ENCODE measurements around the gene EPC2.
"Not testable (repeated sequence)": the region's sequence is repeated elsewhere in the genome, so short reads cannot be mapped to it uniquely, and the experiment has no call there.

EPC2 gene

DNA sequence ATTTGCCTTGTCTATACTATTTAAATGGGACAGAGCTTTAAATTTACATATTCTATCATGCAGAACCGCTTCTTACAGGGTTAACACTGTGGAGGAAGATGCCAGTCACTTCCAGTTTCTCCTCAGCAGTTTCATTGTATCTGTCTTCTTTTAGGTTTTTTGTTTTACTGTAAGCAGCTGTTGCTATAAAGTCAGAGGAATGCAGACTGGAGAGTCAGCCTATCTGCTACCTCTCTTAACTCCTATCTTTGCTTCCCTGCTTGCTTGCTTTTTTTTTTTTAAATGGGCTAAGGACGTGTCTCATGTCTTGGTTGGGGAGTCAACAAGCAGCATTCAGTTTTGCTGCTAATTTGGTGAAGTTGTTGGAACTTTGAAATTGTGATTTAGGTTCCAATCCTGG lies 8.9 kb downstream of the EPC2 start:
- peaks cover 4% of the 10 kb centered on the region for H3K36me3 Mint-ChIP-seq
- H3K27ac Mint-ChIP-seq = peak overlapping the region; percentile 79
- H3K9me3 Mint-ChIP-seq = no peaks in the 10 kb centered on the region
- H3K4me1 Mint-ChIP-seq = peaks cover 97% of the 10 kb centered on the region
- H3K4me3 Mint-ChIP-seq = peak overlapping the region; percentile 45
- H3K27me3 Mint-ChIP-seq = no peaks in the 10 kb centered on the region

DNA sequence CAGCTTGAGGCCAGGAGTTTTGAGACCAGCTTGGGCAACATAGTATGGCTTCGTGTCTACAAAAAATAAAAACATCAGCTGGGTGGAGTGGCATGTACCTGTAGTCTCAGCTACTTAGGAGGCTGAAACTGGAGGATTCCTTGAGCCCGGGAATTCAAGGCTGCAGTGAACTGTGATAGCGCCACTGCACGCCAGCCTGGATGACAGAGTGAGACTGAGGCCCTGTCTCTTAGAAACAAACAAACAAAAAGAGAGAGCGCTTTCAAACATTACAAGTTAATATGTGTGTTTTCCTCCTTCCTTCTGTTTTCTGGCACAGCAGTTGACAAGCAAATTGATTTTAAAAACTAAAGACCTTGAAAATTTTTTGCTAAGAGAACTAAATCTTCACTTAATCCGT lies 9.9 kb downstream of the EPC2 start:
- Mint-ChIP-seq H3K9me3 (no peaks in the 10 kb centered on the region), H3K4me3 (peak overlapping the region; percentile 39), H3K36me3 (no peaks in the 10 kb centered on the region), H3K27ac (peak overlapping the region; percentile 65), H3K27me3 (no peaks in the 10 kb centered on the region), H3K4me1 (peaks cover 97% of the 10 kb centered on the region)

DNA sequence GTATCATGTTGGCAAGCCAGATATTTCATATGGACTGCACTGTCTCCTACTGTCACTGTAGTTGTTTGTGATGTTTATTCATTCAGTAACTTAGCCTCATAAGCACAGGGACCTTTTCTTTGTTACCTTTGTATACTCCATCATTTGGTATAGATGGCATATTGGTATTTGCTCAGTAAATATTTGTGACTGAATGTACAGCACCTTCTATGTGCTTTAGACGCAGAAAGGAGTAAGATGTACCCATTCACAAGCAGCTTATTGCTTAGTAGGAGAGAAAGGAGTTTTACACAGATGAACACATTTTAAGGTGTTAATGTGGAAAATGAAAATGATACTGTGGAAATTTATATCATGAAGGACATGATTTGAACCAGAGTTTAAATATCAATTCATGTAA lies 12.0 kb downstream of the EPC2 start:
- H3K27me3 Mint-ChIP-seq = no peaks in the 10 kb centered on the region

DNA sequence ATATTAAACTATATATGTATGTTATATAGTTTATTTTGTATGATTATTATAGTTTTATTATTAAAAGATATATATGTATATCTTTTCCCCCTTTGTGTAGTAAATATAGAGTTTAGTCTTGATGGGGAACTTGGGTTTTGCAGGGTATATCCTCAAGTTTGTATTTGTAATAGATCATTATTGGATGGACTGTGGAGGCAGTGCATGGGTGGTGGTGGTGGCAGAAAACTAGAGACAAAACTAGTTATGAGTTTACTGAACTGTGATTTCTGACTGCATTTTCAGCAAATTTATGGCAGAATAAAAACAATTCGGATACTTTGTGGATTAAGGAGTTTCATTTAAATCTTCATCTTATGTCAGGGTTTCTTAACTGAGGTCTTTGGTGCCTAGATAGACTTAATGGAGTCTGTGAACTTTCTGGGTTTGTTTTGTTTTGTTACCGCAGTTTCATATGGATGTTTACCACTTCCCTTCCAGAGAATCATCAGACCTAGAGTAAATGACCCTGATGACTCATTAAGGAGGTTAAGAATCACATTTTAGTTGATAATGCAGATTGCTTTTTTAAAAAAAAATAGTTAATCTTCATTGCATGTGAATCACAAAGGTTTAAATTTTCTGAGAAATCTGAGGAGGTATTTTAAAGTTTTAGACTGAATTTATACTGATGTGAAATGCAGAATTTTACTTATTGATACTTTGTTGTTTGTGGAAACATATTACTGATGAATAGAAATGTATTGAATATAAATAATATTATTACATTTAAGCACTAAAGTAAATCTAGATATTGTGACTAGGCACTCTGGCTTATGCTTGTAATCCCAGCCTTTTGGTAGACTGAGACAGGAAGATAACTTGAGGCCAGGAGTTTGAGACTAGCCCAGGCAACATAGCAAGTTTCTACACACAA lies 14.5 kb downstream of the EPC2 start:
- peak overlapping the region; percentile 15 for H3K27ac Mint-ChIP-seq
- H3K9me3 Mint-ChIP-seq = no peaks in the 10 kb centered on the region
- H3K4me1 Mint-ChIP-seq = peaks cover 88% of the 10 kb centered on the region

More for the DNA sequence above, 12.0 kb downstream of the EPC2 start:
- peak overlapping the region; percentile 13 for H3K4me3 Mint-ChIP-seq
- no peaks in the 10 kb centered on the region for H3K36me3 Mint-ChIP-seq
- peaks cover 97% of the 10 kb centered on the region for H3K4me1 Mint-ChIP-seq
- no peaks in the 10 kb centered on the region for H3K9me3 Mint-ChIP-seq
- peak overlapping the region; percentile 17 for H3K27ac Mint-ChIP-seq

DNA sequence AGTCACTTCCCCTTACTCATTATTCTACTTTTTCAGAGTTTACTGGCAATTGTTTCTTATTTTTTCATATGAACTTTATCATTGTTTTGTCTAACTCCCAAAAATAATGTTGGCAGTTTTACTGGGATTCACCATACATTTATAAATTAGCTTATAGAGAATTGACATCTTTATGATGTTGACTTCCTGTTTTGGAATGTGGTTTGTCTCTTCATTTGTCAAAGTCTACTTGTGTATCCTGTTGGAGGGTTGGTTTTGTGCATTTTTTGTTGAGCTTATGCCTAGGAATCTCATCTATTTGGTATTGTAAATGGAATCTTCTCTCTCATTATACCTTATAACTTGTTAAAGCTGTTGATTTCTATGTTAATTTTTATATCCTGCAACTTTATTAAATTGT lies 16.4 kb downstream of the EPC2 start:
- Mint-ChIP-seq H3K4me3 (no peak overlapping the region), H3K4me1 (peaks cover 89% of the 10 kb centered on the region), H3K27ac (no peak overlapping the region), H3K27me3 (no peaks in the 10 kb centered on the region), H3K36me3 (peaks cover 2% of the 10 kb centered on the region), H3K9me3 (no peaks in the 10 kb centered on the region)

More for the DNA sequence above, 14.5 kb downstream of the EPC2 start:
- peaks cover 2% of the 10 kb centered on the region for H3K36me3 Mint-ChIP-seq
- H3K4me3 Mint-ChIP-seq = peak overlapping the region; percentile 53
- no peaks in the 10 kb centered on the region for H3K27me3 Mint-ChIP-seq

DNA sequence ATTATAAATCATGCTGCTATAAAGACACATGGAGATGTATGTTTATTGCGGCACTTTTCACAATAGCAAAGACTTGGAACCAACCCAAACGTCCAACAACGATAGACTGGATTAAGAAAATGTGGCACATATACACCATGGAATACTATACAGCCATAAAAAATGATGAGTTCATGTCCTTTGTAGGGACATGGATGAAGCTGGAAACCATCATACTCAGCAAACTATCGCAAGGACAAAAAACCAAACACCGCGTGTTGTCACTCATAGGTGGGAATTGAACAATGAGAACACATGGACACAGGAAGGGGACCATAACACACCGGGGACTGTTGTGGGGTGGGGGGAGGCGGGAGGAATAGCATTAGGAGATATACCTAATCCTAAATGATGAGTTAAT lies 17.8 kb downstream of the EPC2 start:
- H3K36me3 Mint-ChIP-seq, H3K9me3 Mint-ChIP-seq, H3K27ac Mint-ChIP-seq, H3K27me3 Mint-ChIP-seq: not testable (repeated sequence)
- Mint-ChIP-seq H3K4me3 (peak overlapping the region; percentile 23), H3K4me1 (peaks cover 89% of the 10 kb centered on the region)

DNA sequence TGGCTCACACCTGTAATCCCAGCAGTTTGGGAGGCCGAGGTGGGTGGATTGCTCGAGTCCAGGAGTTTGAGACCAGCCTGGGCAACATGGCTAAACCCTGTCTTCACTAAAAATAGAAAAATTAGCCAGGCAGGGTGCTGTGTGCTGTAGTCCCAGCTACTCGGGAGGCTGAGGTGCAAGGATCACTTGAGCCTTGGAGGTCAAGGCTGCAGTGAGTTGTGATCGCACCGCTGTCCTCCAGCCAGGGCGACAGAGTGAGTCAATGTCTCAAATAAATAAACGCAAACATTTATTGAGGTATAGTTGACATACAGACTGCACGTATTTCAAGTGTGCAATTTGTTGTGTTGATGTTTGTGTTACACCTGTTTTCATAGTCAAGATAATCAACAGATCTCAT lies 19.7 kb downstream of the EPC2 start:
- Mint-ChIP-seq H3K9me3 (no peaks in the 10 kb centered on the region), H3K4me3 (no peak overlapping the region), H3K27ac (no peak overlapping the region), H3K36me3 (peaks cover 2% of the 10 kb centered on the region), H3K4me1 (peaks cover 87% of the 10 kb centered on the region), H3K27me3 (no peaks in the 10 kb centered on the region)

DNA sequence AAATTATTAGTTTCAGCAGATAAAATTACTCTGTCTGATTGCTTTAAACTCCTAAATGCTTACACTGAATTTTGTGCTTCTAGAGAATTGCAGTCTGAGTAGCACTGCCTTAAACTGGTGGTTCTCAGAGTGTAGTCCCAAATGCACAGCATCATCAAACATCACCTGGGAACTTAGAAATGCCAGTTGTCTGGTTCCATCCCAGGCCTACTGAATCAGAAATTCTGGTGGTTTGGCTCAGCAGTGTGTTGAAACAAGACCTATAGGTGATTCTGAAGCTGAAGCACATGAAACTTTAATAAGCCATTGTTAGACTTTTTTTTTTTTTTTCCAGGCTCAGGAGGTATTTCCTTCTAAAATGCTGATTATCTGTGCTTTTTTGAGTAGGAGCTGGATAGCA lies 22.0 kb downstream of the EPC2 start:
- peak overlapping the region; percentile 76 for H3K27ac Mint-ChIP-seq
- no peak overlapping the region for H3K4me3 Mint-ChIP-seq

DNA sequence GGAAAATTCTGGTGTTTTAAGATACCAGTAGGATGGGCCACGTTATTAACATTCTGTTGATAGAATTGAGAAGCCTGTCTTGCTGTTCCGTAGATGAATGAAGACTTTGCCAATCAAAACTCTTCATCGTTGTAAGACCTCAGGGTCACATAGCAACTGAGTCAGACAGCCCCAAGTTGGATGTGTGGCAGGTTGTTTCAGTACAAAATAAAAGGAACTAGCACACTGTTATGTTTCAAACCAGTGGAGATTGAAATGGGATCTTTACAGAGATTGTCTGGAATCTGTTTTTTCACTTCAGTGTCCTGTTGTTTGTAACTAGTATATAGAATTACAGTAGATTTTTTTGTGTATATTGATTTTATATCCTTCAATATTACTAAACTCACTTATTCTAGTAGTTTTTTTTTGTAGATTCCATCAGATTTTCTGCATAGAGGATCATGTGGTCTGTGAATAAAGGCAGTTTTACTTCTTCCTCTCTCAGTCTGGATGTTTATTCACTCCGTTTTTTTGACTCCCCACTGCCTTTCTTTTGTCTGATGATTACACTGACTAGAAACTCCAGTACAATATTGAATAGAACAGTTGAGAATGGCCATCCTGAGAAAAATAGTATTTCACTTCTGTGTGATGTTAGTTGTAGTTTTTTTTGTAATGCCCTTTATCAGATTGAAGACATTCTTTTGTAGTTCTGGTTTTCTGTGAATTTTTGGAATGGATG lies 22.7 kb downstream of the EPC2 start:
- Mint-ChIP-seq H3K4me1 (peaks cover 88% of the 10 kb centered on the region), H3K27ac (peak overlapping the region; percentile 32)

More for the DNA sequence above, 22.0 kb downstream of the EPC2 start:
- Mint-ChIP-seq H3K9me3 (no peaks in the 10 kb centered on the region), H3K27me3 (no peaks in the 10 kb centered on the region), H3K36me3 (peaks cover 3% of the 10 kb centered on the region), H3K4me1 (peaks cover 85% of the 10 kb centered on the region)

DNA sequence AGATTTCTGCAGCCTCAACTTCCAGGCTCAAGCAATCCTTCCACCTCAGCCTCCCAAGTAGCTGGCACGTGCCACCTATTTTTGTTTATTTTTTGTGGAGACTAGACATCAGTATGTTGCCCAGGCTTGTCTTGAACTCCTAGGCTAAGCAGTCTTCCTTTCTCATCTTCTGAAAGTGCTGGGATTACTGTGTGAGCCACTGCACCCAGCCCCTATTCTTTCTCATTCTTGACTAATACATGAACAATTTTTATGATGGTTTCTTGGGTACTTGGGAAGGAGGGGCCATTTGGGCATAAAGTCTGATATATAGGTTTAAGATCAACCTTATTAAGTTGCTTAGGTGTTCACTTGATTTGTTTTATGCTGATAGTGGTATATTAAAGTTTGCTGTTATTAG lies 26.2 kb downstream of the EPC2 start:
- H3K9me3 Mint-ChIP-seq = peaks cover 4% of the 10 kb centered on the region
- peaks cover 92% of the 10 kb centered on the region for H3K4me1 Mint-ChIP-seq
- no peak overlapping the region for H3K4me3 Mint-ChIP-seq
- no peak overlapping the region for H3K27ac Mint-ChIP-seq
- H3K36me3 Mint-ChIP-seq = peaks cover 12% of the 10 kb centered on the region
- no peaks in the 10 kb centered on the region for H3K27me3 Mint-ChIP-seq

More for the DNA sequence above, 22.7 kb downstream of the EPC2 start:
- peaks cover 3% of the 10 kb centered on the region for H3K9me3 Mint-ChIP-seq
- no peaks in the 10 kb centered on the region for H3K27me3 Mint-ChIP-seq
- peaks cover 7% of the 10 kb centered on the region for H3K36me3 Mint-ChIP-seq
- no peak overlapping the region for H3K4me3 Mint-ChIP-seq

DNA sequence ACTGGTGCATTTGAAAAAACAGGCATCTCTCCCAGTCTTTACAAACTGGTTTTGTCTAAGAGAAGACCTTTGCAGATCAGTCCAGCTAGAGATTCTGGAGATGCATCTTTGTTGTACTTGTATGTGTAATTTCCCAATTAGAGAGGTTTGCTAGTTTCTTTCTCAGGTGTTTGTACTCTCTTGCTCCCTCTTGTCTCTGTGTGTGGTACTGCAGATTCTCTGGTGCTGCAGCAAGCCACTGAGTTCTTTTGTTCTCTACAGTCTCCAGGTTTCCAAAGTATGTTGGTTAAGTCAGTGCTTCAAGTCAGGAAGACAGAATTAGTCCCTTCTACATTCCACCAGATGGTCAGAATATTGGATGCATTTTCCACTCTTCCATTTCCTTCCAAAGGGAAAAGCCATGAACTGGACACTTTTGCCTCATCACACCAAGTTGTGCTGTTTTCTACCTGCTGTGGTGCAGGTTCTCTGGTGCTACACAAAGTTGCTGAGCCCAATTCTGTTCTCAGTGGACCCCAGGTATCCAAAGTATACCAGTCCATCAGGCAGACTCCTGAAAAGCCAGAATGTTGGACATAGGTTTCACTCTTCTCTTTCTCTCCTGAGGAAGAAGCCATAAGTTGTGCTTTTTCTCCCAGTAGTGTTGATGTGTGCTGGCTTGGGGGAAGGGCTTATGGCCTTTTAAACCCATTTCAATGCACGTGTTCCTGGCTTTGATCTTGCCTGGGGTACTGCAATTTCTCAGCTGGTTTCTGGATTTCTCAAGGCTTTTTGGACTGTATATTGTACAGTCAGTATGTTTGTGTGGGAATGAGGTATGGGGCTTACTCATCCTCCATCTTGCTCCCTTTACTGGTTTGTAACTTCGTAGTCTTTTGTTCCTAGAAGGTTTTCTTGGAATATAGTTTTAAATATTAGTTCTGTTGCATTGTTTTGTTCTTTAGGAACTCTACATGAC lies 29.8 kb downstream of the EPC2 start:
- peaks cover 4% of the 10 kb centered on the region for H3K9me3 Mint-ChIP-seq
- peak overlapping the region; percentile 33 for H3K27ac Mint-ChIP-seq
- H3K27me3 Mint-ChIP-seq = no peaks in the 10 kb centered on the region
- peaks cover 13% of the 10 kb centered on the region for H3K36me3 Mint-ChIP-seq
- peak overlapping the region; percentile 55 for H3K4me3 Mint-ChIP-seq
- peaks cover 83% of the 10 kb centered on the region for H3K4me1 Mint-ChIP-seq

DNA sequence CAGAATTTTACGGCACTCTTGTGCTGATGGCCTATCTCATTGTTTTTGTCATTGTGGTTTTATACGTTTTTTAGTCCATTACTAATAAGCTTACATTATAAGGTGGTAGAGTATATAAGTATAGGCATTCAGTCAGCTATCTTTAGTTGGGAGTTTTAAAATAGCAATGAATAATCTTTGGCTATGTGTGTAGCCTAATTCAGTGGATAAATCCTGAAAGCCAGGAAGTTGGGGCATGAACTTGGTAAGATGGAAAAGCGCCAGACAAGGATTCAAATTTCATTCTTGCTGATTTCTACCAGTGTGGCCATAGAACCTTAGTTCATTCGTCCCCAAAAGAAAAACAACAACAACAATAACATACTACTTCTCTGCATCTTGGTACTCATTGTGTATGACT lies 31.2 kb downstream of the EPC2 start:
- no peak overlapping the region for H3K4me3 Mint-ChIP-seq
- peaks cover 81% of the 10 kb centered on the region for H3K4me1 Mint-ChIP-seq
- H3K27me3 Mint-ChIP-seq = no peaks in the 10 kb centered on the region
- H3K36me3 Mint-ChIP-seq = peaks cover 16% of the 10 kb centered on the region
- H3K9me3 Mint-ChIP-seq = peaks cover 4% of the 10 kb centered on the region
- peak overlapping the region; percentile 33 for H3K27ac Mint-ChIP-seq

DNA sequence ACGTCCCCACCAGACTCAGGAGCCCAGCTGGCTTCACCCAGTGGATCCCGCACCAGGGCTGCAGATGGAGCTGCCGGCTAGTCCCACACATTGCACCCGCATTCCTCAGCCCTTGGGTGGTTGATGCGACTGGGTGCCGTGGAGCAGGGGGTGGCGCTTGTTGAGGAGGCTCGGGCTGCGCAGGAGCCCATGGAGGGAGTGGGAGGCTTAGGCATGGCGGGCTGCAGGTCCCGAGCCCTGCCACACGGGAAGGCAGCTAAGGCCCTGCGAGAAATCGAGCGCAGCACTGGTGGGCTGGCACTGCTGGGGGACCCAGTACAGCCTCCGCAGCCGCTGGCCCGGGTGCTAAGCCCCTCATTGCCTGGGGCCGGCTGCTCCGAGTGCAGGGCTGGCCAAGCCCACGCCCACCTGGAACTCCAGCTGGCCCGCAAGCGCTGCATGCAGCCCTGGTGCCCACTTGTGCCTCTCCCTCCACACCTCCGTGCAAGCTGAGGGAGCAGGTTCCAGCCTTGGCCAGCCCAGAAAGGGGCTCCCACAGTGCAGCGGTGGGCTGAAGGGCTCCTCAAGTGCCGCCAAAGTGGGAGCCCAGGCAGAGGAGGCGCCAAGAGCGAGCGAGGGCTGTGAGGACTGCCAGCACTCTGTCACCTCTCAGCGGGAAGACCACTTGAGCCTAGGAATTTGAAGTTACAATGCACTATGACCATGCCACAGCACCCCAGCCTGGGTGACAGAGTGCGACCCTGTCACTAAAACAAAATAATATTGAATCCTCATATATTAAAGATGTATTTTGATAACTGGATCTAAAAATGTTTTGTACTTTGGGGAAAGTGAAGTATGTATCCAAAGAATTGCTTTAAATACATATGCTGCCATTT lies 34.0 kb downstream of the EPC2 start:
- H3K9me3 Mint-ChIP-seq, H3K4me3 Mint-ChIP-seq, H3K27ac Mint-ChIP-seq, H3K27me3 Mint-ChIP-seq, H3K36me3 Mint-ChIP-seq: not testable (repeated sequence)
- H3K4me1 Mint-ChIP-seq = peaks cover 81% of the 10 kb centered on the region

DNA sequence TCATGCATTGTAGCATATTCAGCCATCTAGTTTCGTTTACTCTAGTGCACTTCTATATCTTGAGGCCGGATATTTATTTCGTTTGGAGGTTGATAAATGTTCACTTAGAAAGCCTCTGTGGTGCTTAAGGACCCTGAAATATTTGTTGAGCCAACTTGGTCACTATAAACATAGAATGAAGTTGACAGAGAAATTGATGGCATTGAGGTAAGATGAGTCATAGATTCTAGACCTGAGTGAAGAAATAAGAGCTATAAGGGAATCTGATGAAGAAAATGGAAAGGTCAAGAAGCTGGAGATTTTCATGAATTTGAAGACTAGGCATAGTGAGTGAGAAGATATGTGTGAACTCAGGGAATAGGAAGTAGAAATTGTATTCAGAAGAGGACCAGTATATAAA lies 35.9 kb downstream of the EPC2 start:
- H3K4me3 Mint-ChIP-seq = no peak overlapping the region

More for the DNA sequence above, 35.9 kb downstream of the EPC2 start:
- Mint-ChIP-seq H3K9me3 (no peaks in the 10 kb centered on the region), H3K27ac (no peak overlapping the region), H3K4me1 (peaks cover 82% of the 10 kb centered on the region), H3K27me3 (no peaks in the 10 kb centered on the region), H3K36me3 (peaks cover 4% of the 10 kb centered on the region)

All from activated naive CD4-positive, alpha-beta T cell treated with anti-CD3 and anti-CD28 coated beads, Interleukin-2, amount 50 U/mL, for 24 hours (primary cell).